Astrocyte (in vitro differentiated cells and primary cell): ENCODE measurements around the gene SNTB2.

Experiments
- EZH2 ChIP-seq: IDR thresholded peaks from 2 replicates; pipeline ENCODE4 v1.6.1; 2012; ENCODE audit warnings: mild to moderate bottlenecking, low read length, inconsistent platforms; ENCODE audit not compliant: insufficient read depth
- TF ChIP-seq, protein P1 (sequence below): IDR thresholded peaks from 2 replicates; pipeline ENCODE4 v1.5.1; 2011; ENCODE audit warnings: low read depth, mild to moderate bottlenecking, inconsistent platforms, low read length, moderate library complexity; ENCODE audit not compliant: insufficient read depth

- TF ChIP-seq, protein P1, sequence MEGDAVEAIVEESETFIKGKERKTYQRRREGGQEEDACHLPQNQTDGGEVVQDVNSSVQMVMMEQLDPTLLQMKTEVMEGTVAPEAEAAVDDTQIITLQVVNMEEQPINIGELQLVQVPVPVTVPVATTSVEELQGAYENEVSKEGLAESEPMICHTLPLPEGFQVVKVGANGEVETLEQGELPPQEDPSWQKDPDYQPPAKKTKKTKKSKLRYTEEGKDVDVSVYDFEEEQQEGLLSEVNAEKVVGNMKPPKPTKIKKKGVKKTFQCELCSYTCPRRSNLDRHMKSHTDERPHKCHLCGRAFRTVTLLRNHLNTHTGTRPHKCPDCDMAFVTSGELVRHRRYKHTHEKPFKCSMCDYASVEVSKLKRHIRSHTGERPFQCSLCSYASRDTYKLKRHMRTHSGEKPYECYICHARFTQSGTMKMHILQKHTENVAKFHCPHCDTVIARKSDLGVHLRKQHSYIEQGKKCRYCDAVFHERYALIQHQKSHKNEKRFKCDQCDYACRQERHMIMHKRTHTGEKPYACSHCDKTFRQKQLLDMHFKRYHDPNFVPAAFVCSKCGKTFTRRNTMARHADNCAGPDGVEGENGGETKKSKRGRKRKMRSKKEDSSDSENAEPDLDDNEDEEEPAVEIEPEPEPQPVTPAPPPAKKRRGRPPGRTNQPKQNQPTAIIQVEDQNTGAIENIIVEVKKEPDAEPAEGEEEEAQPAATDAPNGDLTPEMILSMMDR, result no peak
- no peak for TF ChIP-seq EZH2
Observed at GRCh38 chr16:69165584-69165983, 21.4 kb upstream of the SNTB2 start.
